ENCODE data around the gene HOXB5. TPM values are rescaled to one million over a fixed set of nuclear protein-coding genes. Genes with fewer than 3 reads are reported as not detected.

The HOXB5 gene
- total RNA-seq, 2 experiments from 2014 or later = not detected

DNA sequence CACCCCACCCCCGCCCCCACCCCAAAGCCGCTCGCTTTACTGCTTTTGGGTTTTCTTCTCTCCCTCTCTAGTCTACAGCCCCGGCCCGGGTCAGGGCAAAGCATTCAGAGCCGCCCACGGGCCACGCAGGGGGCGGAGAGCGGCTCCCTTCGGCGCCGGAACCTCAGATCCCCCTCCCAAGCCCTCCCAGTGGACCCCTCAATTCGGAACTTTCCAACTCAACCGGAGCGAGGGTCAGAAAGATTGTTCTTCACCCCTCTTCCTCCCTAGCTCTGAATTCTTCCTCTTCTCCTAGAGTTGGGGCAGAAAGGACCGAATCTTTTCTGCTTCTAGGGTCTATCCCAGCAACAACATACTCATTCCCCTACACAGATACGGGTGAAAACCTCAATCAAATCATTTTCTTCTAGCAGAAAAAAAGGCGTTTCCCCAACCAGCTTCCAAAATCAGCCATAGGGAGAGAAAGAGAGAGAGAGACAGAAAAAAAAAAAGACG, 49.7 kb downstream of the HOXB5 start:
- Mint-ChIP-seq H3K27ac (peak overlapping the region; percentile 86), H3K4me3 (peak overlapping the region; percentile 79), H3K36me3 (ENCODE audit: low read depth) (peaks cover 7% of the 10 kb centered on the region), H3K4me1 (peaks cover 41% of the 10 kb centered on the region), H3K27me3 (peaks cover 76% of the 10 kb centered on the region), H3K9me3 (no peaks in the 10 kb centered on the region)
- CTCF ChIA-PET = interaction anchor here (0.6 kb wide), 1 partner anchor 241 kb away, joined by 4 read pairs; no protein-coding TSS in a partner anchor
- POLR2A ChIA-PET = interaction anchor here (0.7 kb wide), 1 partner anchor 11 kb away, joined by 3 read pairs; no protein-coding TSS in a partner anchor
- DNase-seq = peak; percentile 15

DNA sequence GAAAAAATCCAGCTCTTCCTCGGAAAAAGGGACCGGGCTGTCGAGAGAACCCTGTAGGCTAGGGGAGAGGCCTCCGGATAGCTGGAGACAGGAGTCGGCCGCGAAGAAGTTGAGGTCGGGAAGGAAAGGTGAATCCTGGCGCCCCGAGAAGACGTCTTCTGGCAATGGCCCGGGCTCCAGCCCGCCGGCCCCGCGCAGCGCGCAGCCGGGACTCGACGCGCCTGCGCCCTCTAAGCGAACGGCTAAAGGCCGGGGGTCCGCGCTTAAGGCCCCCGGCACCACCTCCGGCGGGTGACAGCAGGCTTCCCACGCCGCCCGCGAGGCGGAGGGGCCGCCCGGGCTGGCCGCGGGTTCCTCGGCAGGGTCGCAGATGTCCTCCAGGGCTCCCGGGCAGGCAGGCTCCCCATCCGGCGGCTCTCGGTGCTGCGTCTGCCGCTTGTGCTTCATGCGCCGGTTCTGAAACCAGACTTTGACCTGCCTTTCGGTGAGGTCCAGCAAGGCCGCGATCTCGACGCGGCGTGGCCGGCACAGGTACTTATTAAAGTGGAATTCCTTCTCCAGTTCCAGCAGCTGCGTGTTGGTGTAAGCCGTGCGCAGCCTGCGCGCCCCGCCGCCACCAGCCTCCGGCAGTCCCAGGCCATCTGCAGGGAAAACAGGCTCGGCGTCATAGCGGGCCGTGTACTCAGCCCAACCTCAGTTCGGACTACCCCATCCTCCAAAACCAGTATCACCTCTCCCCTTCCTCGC, 50.3 kb downstream of the HOXB5 start:
- Mint-ChIP-seq H3K27ac (peak overlapping the region; percentile 86), H3K9me3 (no peaks in the 10 kb centered on the region), H3K4me3 (peak overlapping the region; percentile 80), H3K27me3 (peaks cover 75% of the 10 kb centered on the region), H3K36me3 (ENCODE audit: low read depth) (peaks cover 7% of the 10 kb centered on the region), H3K4me1 (peaks cover 37% of the 10 kb centered on the region)
- peak; percentile 51 for DNase-seq
- ChIA-PET CTCF (no interaction called here), POLR2A (no interaction called here)

DNA sequence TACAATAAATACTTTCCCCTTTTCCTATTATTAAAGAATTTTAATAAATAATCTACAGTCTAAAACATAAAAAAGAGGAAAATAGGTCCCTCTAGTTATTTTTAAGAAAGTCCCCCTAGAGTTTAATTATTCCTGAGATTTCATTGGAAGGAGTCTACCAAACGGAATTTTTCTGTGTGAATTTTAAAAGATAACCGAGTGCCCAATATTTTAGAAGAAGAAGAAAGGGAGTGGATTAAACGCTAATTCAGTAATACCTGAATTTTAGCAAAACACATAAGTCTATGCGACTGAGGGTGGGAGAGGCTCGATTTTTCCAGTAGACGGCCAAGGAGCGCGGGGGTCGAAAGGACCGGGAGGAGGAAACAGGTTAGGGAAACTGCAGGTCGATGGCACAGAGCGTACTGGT, 50.9 kb downstream of the HOXB5 start:
- peaks cover 72% of the 10 kb centered on the region for H3K27me3 Mint-ChIP-seq
- ChIA-PET POLR2A (no interaction called here), CTCF (no interaction called here)
- H3K4me3 Mint-ChIP-seq = peak overlapping the region; percentile 80
- DNase-seq = no peak
- peak overlapping the region; percentile 82 for H3K27ac Mint-ChIP-seq
- no peaks in the 10 kb centered on the region for H3K9me3 Mint-ChIP-seq
- peaks cover 7% of the 10 kb centered on the region for H3K36me3 Mint-ChIP-seq (ENCODE audit: low read depth)
- H3K4me1 Mint-ChIP-seq = peaks cover 32% of the 10 kb centered on the region

DNA sequence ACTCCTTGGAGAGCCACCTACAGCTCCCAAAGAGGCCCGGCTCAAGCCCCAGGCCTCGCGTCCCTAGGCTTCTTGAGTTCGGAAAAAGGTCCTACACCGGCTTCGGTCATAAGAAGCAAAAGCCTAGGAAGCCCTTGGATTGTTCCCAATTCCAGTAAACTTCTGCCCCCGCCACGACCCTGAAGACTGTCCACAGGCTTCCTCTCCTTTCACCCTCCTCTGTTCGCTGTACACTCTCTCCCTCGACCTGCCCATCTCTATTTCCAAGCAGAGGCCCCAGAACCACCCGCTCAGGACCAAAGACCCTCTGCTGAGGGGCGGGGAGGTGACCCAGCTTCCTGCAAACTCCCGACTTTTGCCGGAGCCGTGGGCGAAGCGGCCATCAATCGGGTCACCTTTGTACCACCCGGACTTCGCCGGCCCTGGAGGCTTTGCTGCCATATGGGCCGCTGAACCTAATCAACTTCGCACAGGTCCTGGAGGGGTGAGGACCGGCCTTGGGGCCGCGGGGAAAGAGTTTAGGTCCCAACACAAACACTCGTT, 51.4 kb downstream of the HOXB5 start:
- DNase-seq = no peak
- Mint-ChIP-seq H3K4me3 (peak overlapping the region; percentile 71), H3K4me1 (peaks cover 27% of the 10 kb centered on the region), H3K9me3 (no peaks in the 10 kb centered on the region), H3K27ac (peak overlapping the region; percentile 91), H3K36me3 (ENCODE audit: low read depth) (peaks cover 7% of the 10 kb centered on the region), H3K27me3 (peaks cover 72% of the 10 kb centered on the region)
- ChIA-PET POLR2A (no interaction called here), CTCF (interaction anchor here (1.3 kb wide), 1 partner anchor 51 kb away, joined by 6 read pairs; no protein-coding TSS in a partner anchor)

DNA sequence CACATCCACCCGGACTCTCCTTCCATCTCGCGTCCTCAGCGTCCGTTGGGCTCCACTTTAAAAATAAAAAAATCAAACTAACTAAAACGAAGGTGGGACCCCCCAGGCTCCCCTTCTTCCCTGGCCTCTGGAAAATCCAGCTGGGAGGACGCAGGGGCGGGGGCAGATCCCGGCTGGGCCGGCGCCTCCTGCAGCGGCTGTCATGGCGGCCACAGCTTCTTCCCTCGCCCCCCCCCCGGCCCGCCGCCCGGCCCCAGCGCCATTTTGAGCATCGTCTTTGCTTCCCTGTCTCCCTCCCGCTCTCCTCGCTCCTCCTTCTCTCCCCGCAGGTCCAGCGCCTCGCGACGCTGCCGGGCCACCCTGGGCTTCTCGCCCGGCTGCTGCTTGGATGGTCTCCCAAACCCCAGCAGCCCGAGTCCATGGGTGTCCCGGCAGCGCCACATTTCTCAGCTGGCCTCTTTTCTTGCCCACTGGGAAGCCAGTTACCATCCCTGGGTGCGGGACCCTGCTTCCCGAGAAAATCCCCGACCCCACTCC, 51.9 kb downstream of the HOXB5 start:
- H3K27me3 Mint-ChIP-seq = peaks cover 70% of the 10 kb centered on the region
- H3K4me1 Mint-ChIP-seq = peaks cover 25% of the 10 kb centered on the region
- peak overlapping the region; percentile 71 for H3K4me3 Mint-ChIP-seq
- DNase-seq = no peak
- ChIA-PET POLR2A (no interaction called here), CTCF (interaction anchor here (0.8 to 1.3 kb wide), 2 partner anchors 51 to 105 kb away, joined by 3 to 6 read pairs; no protein-coding TSS in a partner anchor)
- H3K27ac Mint-ChIP-seq = peak overlapping the region; percentile 91
- H3K36me3 Mint-ChIP-seq (ENCODE audit: low read depth) = peaks cover 7% of the 10 kb centered on the region
- no peaks in the 10 kb centered on the region for H3K9me3 Mint-ChIP-seq

Small RNA genes lying within 50 kb of the gene (microRNA-seq; reads per million reads assigned to microRNA genes)
- not detected for gene MIR196A1 (ENCODE audit: borderline microRNAs expressed, borderline replicate concordance)

Other genes with a start within 250 kb of the HOXB5 start
- gene SKAP1, start 163.6 kb downstream of the HOXB5 start, total RNA-seq = 100 to 1,000 TPM; 123 to 144 TPM
- gene HOXB1, start 62.8 kb downstream of the HOXB5 start, total RNA-seq = not detected
- gene HOXB2, start 48.7 kb downstream of the HOXB5 start, total RNA-seq = 1 to 10 TPM; 3.4 to 4.7 TPM
- 1 to 10 TPM; 3.3 to 3.6 TPM for gene HOXB4, start 15.4 kb downstream of the HOXB5 start, total RNA-seq
- gene HOXB3, start 3.5 kb downstream of the HOXB5 start, total RNA-seq = 1 to 10 TPM; 3.1 to 4.5 TPM
- gene HOXB6, start 11.2 kb upstream of the HOXB5 start, total RNA-seq = not detected
- gene HOXB7, start 17.2 kb upstream of the HOXB5 start, total RNA-seq = under 1 TPM; 0.25 to 0.30 TPM
- not detected for gene HOXB8, start 21.5 kb upstream of the HOXB5 start, total RNA-seq
- gene HOXB9, start 32.6 kb upstream of the HOXB5 start, total RNA-seq = not detected
- not detected for gene PRAC1, start 128.7 kb upstream of the HOXB5 start, total RNA-seq
- gene PRAC2, start 129.4 kb upstream of the HOXB5 start, total RNA-seq = not detected
- not detected for gene HOXB13, start 135.0 kb upstream of the HOXB5 start, total RNA-seq
- not detected for gene TTLL6, start 223.4 kb upstream of the HOXB5 start, total RNA-seq
- gene CALCOCO2, start 237.3 kb upstream of the HOXB5 start, total RNA-seq = 100 to 1,000 TPM; 171 to 214 TPM

All from activated CD4-positive, alpha-beta T cell treated with anti-CD3 and anti-CD28 coated beads, Interleukin-2, amount 10 ng/mL, durations not matched to agents 7 days and 5 days (primary cell).